ENCODE measurements around the gene DNM1.

Gene DNM1

GRCh38 chr9:128293091-128293490 lies 89.9 kb downstream of the DNM1 start:
- Histone ChIP-seq H3K9me3 (ENCODE audit: control insufficient read depth, insufficient read depth, low read length) (no peaks in the 10 kb centered on the region), H3K9ac (ENCODE audit: low read depth, low read length) (no peak overlapping the region), H3K4me1 (ENCODE audit: insufficient read depth, low read length) (no peaks in the 10 kb centered on the region), H3K36me3 (ENCODE audit: insufficient read depth, low read length) (no peaks in the 10 kb centered on the region)

- Histone ChIP-seq H3K36me3 (ENCODE audit: insufficient read depth, low read length) (no peaks in the 10 kb centered on the region), H3K9me3 (ENCODE audit: control insufficient read depth, insufficient read depth, low read length) (no peaks in the 10 kb centered on the region), H3K9ac (ENCODE audit: low read depth, low read length) (no peak overlapping the region), H3K4me1 (ENCODE audit: insufficient read depth, low read length) (no peaks in the 10 kb centered on the region)
Measured at GRCh38 chr9:128294142-128294541, 91.0 kb downstream of the DNM1 start.

GRCh38 chr9:128296340-128297220 lies 93.4 kb downstream of the DNM1 start:
- H3K36me3 ChIP-seq (ENCODE audit: insufficient read depth, low read length): no peaks in the 10 kb centered on the region
- no peak overlapping the region for H3K9ac ChIP-seq (ENCODE audit: low read depth, low read length)

GRCh38 chr9:128297221-128297773 lies 94.1 kb downstream of the DNM1 start:
- Histone ChIP-seq H3K9me3 (ENCODE audit: control insufficient read depth, insufficient read depth, low read length) (no peaks in the 10 kb centered on the region), H3K9ac (ENCODE audit: low read depth, low read length) (no peak overlapping the region), H3K4me1 (ENCODE audit: insufficient read depth, low read length) (no peaks in the 10 kb centered on the region), H3K36me3 (ENCODE audit: insufficient read depth, low read length) (no peaks in the 10 kb centered on the region)

More at GRCh38 chr9:128296340-128297220, 93.4 kb downstream of the DNM1 start:
- no peaks in the 10 kb centered on the region for H3K9me3 ChIP-seq (ENCODE audit: control insufficient read depth, insufficient read depth, low read length)
- H3K4me1 ChIP-seq (ENCODE audit: insufficient read depth, low read length): no peaks in the 10 kb centered on the region

GRCh38 chr9:128298535-128299482 lies 95.6 kb downstream of the DNM1 start:
- H3K36me3 ChIP-seq (ENCODE audit: insufficient read depth, low read length): no peaks in the 10 kb centered on the region
- no peaks in the 10 kb centered on the region for H3K4me1 ChIP-seq (ENCODE audit: insufficient read depth, low read length)
- no peaks in the 10 kb centered on the region for H3K9me3 ChIP-seq (ENCODE audit: control insufficient read depth, insufficient read depth, low read length)
- no peak overlapping the region for H3K9ac ChIP-seq (ENCODE audit: low read depth, low read length)

- no peaks in the 10 kb centered on the region for H3K4me1 ChIP-seq (ENCODE audit: insufficient read depth, low read length)
- H3K36me3 ChIP-seq (ENCODE audit: insufficient read depth, low read length): no peaks in the 10 kb centered on the region
- no peak overlapping the region for H3K9ac ChIP-seq (ENCODE audit: low read depth, low read length)
- no peaks in the 10 kb centered on the region for H3K9me3 ChIP-seq (ENCODE audit: control insufficient read depth, insufficient read depth, low read length)
Measured at GRCh38 chr9:128304136-128304970, 101.2 kb downstream of the DNM1 start.
